ENCODE data around the gene MAPK8. TPM values are rescaled to one million over a fixed set of nuclear protein-coding genes. Genes with fewer than 3 reads are reported as not detected.
A peak's percentile ranks its signal among the peaks of the same experiment; 100 is the strongest.

MAPK8 gene
- total RNA-seq, 1 donor from 2014 or later, result 43.2 TPM

- DNase-seq (ENCODE audit: low read depth) (no peak), FAIRE-seq (no peak)
- no peaks in the 10 kb centered on the region for H3K27me3 ChIP-seq (ENCODE audit: control insufficient read depth, insufficient read depth, low read length)
- TF ChIP-seq CTCF (IDR thresholded peaks at IDR 0.05; ENCODE audit: insufficient read depth, low read length, severe bottlenecking), result no peak
- peaks cover 4% of the 10 kb centered on the region for H3K36me3 ChIP-seq (ENCODE audit: control insufficient read depth, insufficient read depth, low read length)
- H3K4me3 ChIP-seq (ENCODE audit: low read depth, low read length), result no peak overlapping the region
Observed at GRCh38 chr10:48460182-48460581, 153.7 kb downstream of the MAPK8 start.

- peak; percentile 62 for FAIRE-seq
- no peaks in the 10 kb centered on the region for H3K27me3 ChIP-seq (ENCODE audit: control insufficient read depth, insufficient read depth, low read length)
- DNase-seq (ENCODE audit: low read depth), result no peak
Observed at GRCh38 chr10:48461623-48462481, 155.4 kb downstream of the MAPK8 start.

GRCh38 chr10:48462482-48463020 lies 156.1 kb downstream of the MAPK8 start:
- Histone ChIP-seq H3K27me3 (ENCODE audit: control insufficient read depth, insufficient read depth, low read length) (no peaks in the 10 kb centered on the region), H3K36me3 (ENCODE audit: control insufficient read depth, insufficient read depth, low read length) (peaks cover 4% of the 10 kb centered on the region), H3K4me3 (ENCODE audit: low read depth, low read length) (no peak overlapping the region)
- FAIRE-seq, result no peak
- DNase-seq (ENCODE audit: low read depth), result no peak
- no peak for TF ChIP-seq CTCF (IDR thresholded peaks at IDR 0.05; ENCODE audit: insufficient read depth, low read length, severe bottlenecking)

More at GRCh38 chr10:48461623-48462481, 155.4 kb downstream of the MAPK8 start:
- no peak for TF ChIP-seq CTCF (IDR thresholded peaks at IDR 0.05; ENCODE audit: insufficient read depth, low read length, severe bottlenecking)
- no peak overlapping the region for H3K4me3 ChIP-seq (ENCODE audit: low read depth, low read length)
- H3K36me3 ChIP-seq (ENCODE audit: control insufficient read depth, insufficient read depth, low read length), result peaks cover 4% of the 10 kb centered on the region

- TF ChIP-seq CTCF (IDR thresholded peaks at IDR 0.05; ENCODE audit: insufficient read depth, low read length, severe bottlenecking), result no peak
- no peak for FAIRE-seq
- Histone ChIP-seq H3K36me3 (ENCODE audit: control insufficient read depth, insufficient read depth, low read length) (peaks cover 3% of the 10 kb centered on the region), H3K4me3 (ENCODE audit: low read depth, low read length) (no peak overlapping the region), H3K27me3 (ENCODE audit: control insufficient read depth, insufficient read depth, low read length) (no peaks in the 10 kb centered on the region)
- DNase-seq (ENCODE audit: low read depth), result no peak
Observed at GRCh38 chr10:48463318-48464003, 157.0 kb downstream of the MAPK8 start.

GRCh38 chr10:48464121-48464870 lies 157.8 kb downstream of the MAPK8 start:
- FAIRE-seq (no peak), DNase-seq (ENCODE audit: low read depth) (no peak)
- H3K27me3 ChIP-seq (ENCODE audit: control insufficient read depth, insufficient read depth, low read length), result no peaks in the 10 kb centered on the region
- H3K36me3 ChIP-seq (ENCODE audit: control insufficient read depth, insufficient read depth, low read length), result peaks cover 2% of the 10 kb centered on the region
- TF ChIP-seq CTCF (IDR thresholded peaks at IDR 0.05; ENCODE audit: insufficient read depth, low read length, severe bottlenecking), result no peak
- no peak overlapping the region for H3K4me3 ChIP-seq (ENCODE audit: low read depth, low read length)
